Measurements from ENCODE around the gene PPRC1. TPM values are rescaled to one million over a fixed set of nuclear protein-coding genes. Genes with fewer than 3 reads are reported as not detected.

Gene PPRC1
- total and polyA plus RNA-seq, 2 experiments from 2014 or later, result 43.2 to 67.5 TPM

DNA sequence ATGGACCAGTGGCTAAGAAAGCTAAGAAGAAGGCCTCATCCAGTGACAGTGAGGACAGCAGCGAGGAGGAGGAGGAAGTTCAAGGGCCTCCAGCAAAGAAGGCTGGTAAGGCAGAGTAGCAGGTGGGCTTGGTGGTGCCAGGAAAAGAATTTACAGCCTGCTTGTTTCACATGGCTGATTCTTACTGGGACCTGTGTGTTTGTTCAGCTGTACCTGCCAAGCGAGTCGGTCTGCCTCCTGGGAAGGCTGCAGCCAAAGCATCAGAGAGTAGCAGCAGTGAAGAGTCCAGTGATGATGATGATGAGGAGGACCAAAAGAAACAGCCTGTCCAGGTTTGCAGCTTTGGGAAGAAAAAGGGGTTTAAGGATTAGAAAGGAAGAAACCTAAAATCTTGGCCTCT, 24.4 kb downstream of the PPRC1 start (continued):
- TF ChIP-seq, protein P1, sequence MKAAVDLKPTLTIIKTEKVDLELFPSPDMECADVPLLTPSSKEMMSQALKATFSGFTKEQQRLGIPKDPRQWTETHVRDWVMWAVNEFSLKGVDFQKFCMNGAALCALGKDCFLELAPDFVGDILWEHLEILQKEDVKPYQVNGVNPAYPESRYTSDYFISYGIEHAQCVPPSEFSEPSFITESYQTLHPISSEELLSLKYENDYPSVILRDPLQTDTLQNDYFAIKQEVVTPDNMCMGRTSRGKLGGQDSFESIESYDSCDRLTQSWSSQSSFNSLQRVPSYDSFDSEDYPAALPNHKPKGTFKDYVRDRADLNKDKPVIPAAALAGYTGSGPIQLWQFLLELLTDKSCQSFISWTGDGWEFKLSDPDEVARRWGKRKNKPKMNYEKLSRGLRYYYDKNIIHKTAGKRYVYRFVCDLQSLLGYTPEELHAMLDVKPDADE (IDR thresholded peaks at IDR 0.05), result no peak
- TF ChIP-seq ZNF462 (CRISPR knock-in tag; IDR thresholded peaks at IDR 0.05) (no peak), CTCF (conservative IDR thresholded peaks at IDR 0.05; ENCODE audit: low read depth in 2 of 2) (no peak)

- Histone ChIP-seq H2AFZ (no peak overlapping the region), H4K20me1 (replicated peaks; ENCODE audit: insufficient read depth) (peaks cover 60% of the 10 kb centered on the region), H3K79me2 (replicated peaks; ENCODE audit: insufficient read depth) (peaks cover 46% of the 10 kb centered on the region), H3K4me3 (no peak overlapping the region), H3K27ac (ENCODE audit: low read depth) (no peak overlapping the region), H3K4me2 (no peak overlapping the region), H3K36me3 (ENCODE audit: insufficient read depth) (peaks cover 75% of the 10 kb centered on the region), H3K27me3 (ENCODE audit: insufficient read depth) (no peaks in the 10 kb centered on the region), H3K4me1 (ENCODE audit: insufficient read depth) (peaks cover 17% of the 10 kb centered on the region), H3K9me2 (ENCODE audit: insufficient read depth) (no peaks in the 10 kb centered on the region), H3F3A (replicated peaks; ENCODE audit: low read depth) (peaks cover 40% of the 10 kb centered on the region)
- no peak overlapping the region for H3K4me3 Mint-ChIP-seq
- H3K36me3 Mint-ChIP-seq (ENCODE audit: low read depth), result peaks cover 100% of the 10 kb centered on the region
- peaks cover 9% of the 10 kb centered on the region for H3K27me3 Mint-ChIP-seq (ENCODE audit: insufficient read depth, low read depth, poor library complexity)
- H3K9me3 Mint-ChIP-seq, result no peaks in the 10 kb centered on the region
- ATAC-seq (no peak), DNase-seq (ENCODE audit: low spot score) (no peak)
- H3K27ac Mint-ChIP-seq, result no peak overlapping the region
- TF ChIP-seq, protein P2, sequence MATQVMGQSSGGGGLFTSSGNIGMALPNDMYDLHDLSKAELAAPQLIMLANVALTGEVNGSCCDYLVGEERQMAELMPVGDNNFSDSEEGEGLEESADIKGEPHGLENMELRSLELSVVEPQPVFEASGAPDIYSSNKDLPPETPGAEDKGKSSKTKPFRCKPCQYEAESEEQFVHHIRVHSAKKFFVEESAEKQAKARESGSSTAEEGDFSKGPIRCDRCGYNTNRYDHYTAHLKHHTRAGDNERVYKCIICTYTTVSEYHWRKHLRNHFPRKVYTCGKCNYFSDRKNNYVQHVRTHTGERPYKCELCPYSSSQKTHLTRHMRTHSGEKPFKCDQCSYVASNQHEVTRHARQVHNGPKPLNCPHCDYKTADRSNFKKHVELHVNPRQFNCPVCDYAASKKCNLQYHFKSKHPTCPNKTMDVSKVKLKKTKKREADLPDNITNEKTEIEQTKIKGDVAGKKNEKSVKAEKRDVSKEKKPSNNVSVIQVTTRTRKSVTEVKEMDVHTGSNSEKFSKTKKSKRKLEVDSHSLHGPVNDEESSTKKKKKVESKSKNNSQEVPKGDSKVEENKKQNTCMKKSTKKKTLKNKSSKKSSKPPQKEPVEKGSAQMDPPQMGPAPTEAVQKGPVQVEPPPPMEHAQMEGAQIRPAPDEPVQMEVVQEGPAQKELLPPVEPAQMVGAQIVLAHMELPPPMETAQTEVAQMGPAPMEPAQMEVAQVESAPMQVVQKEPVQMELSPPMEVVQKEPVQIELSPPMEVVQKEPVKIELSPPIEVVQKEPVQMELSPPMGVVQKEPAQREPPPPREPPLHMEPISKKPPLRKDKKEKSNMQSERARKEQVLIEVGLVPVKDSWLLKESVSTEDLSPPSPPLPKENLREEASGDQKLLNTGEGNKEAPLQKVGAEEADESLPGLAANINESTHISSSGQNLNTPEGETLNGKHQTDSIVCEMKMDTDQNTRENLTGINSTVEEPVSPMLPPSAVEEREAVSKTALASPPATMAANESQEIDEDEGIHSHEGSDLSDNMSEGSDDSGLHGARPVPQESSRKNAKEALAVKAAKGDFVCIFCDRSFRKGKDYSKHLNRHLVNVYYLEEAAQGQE (IDR thresholded peaks at IDR 0.05; ENCODE audit: unreplicated experiment), result no peak
- no peak for TF ChIP-seq EZH2 (IDR thresholded peaks at IDR 0.05; ENCODE audit: low read depth, unreplicated experiment)
- no peak for TF ChIP-seq ZNF114 (CRISPR knock-in tag; IDR thresholded peaks at IDR 0.05)
- no peak for TF ChIP-seq CREB1 (CRISPR knock-in tag; IDR thresholded peaks at IDR 0.05; ENCODE audit: low read depth)
- H3K4me1 Mint-ChIP-seq, result peaks cover 9% of the 10 kb centered on the region
Measured at GRCh38 chr10:102159051-102159597, 26.3 kb downstream of the PPRC1 start.
